Measurements from ENCODE around the gene SORCS1. TPM values are rescaled to one million over a fixed set of nuclear protein-coding genes. Genes with fewer than 3 reads are reported as not detected.

Gene SORCS1
- total RNA-seq, 1 donor from 2014 or later, result 13.6 TPM

GRCh38 chr10:107122703-107123102, 41.8 kb downstream of the SORCS1 start:
- TF ChIP-seq CTCF (IDR thresholded peaks at IDR 0.05; ENCODE audit: unreplicated experiment), result no peak
- H3K4me1 Mint-ChIP-seq (ENCODE audit: low read depth), result peaks cover 24% of the 10 kb centered on the region
- no peak overlapping the region for H3K27ac Mint-ChIP-seq
- H3K4me3 Mint-ChIP-seq (ENCODE audit: low read depth), result no peak overlapping the region
- H3K36me3 Mint-ChIP-seq (ENCODE audit: insufficient read depth), result no peaks in the 10 kb centered on the region
- DNase-seq (ENCODE audit: low spot score, unreplicated experiment), result no peak
- H3K9me3 Mint-ChIP-seq (ENCODE audit: low read depth), result no peaks in the 10 kb centered on the region
- H3K27me3 Mint-ChIP-seq, result no peaks in the 10 kb centered on the region

GRCh38 chr10:107118866-107119265, 45.6 kb downstream of the SORCS1 start:
- no peaks in the 10 kb centered on the region for H3K36me3 Mint-ChIP-seq (ENCODE audit: insufficient read depth)
- no peaks in the 10 kb centered on the region for H3K27me3 Mint-ChIP-seq
- DNase-seq (ENCODE audit: low spot score, unreplicated experiment), result no peak
- H3K9me3 Mint-ChIP-seq (ENCODE audit: low read depth), result peaks cover 9% of the 10 kb centered on the region
- no peak overlapping the region for H3K27ac Mint-ChIP-seq
- H3K4me1 Mint-ChIP-seq (ENCODE audit: low read depth), result peaks cover 4% of the 10 kb centered on the region
- no peak overlapping the region for H3K4me3 Mint-ChIP-seq (ENCODE audit: low read depth)
- TF ChIP-seq CTCF (IDR thresholded peaks at IDR 0.05; ENCODE audit: unreplicated experiment), result no peak

GRCh38 chr10:107104026-107104652, 60.4 kb downstream of the SORCS1 start:
- no peak for TF ChIP-seq CTCF (IDR thresholded peaks at IDR 0.05; ENCODE audit: unreplicated experiment)
- peaks cover 6% of the 10 kb centered on the region for H3K9me3 Mint-ChIP-seq (ENCODE audit: low read depth)
- no peak overlapping the region for H3K27ac Mint-ChIP-seq
- peaks cover 10% of the 10 kb centered on the region for H3K4me1 Mint-ChIP-seq (ENCODE audit: low read depth)
- H3K36me3 Mint-ChIP-seq (ENCODE audit: insufficient read depth), result peaks cover 2% of the 10 kb centered on the region
- no peaks in the 10 kb centered on the region for H3K27me3 Mint-ChIP-seq
- H3K4me3 Mint-ChIP-seq (ENCODE audit: low read depth), result no peak overlapping the region
- DNase-seq (ENCODE audit: low spot score, unreplicated experiment), result no peak

- Mint-ChIP-seq H3K9me3 (ENCODE audit: low read depth) (peaks cover 3% of the 10 kb centered on the region), H3K27ac (no peak overlapping the region), H3K4me3 (ENCODE audit: low read depth) (no peak overlapping the region), H3K4me1 (ENCODE audit: low read depth) (peaks cover 10% of the 10 kb centered on the region), H3K27me3 (no peaks in the 10 kb centered on the region), H3K36me3 (ENCODE audit: insufficient read depth) (no peaks in the 10 kb centered on the region)
- DNase-seq (ENCODE audit: low spot score, unreplicated experiment), result no peak
- no peak for TF ChIP-seq CTCF (IDR thresholded peaks at IDR 0.05; ENCODE audit: unreplicated experiment)
Observed at GRCh38 chr10:107103174-107104025, 61.1 kb downstream of the SORCS1 start.

GRCh38 chr10:107098326-107098725, 66.2 kb downstream of the SORCS1 start:
- H3K9me3 Mint-ChIP-seq (ENCODE audit: low read depth), result no peaks in the 10 kb centered on the region
- no peak for DNase-seq (ENCODE audit: low spot score, unreplicated experiment)
- H3K27ac Mint-ChIP-seq, result no peak overlapping the region
- H3K27me3 Mint-ChIP-seq, result no peaks in the 10 kb centered on the region
- TF ChIP-seq CTCF (IDR thresholded peaks at IDR 0.05; ENCODE audit: unreplicated experiment), result no peak
- no peak overlapping the region for H3K4me3 Mint-ChIP-seq (ENCODE audit: low read depth)
- peaks cover 11% of the 10 kb centered on the region for H3K4me1 Mint-ChIP-seq (ENCODE audit: low read depth)
- H3K36me3 Mint-ChIP-seq (ENCODE audit: insufficient read depth), result no peaks in the 10 kb centered on the region
